OCI-LY3 (cell line): ENCODE measurements around the gene PIP5K1B.

ENCODE experiments used
- H2AFZ ChIP-seq: fragments of 200-600, 300-600 bp; shearing (Covaris generic); 2 replicates; pipeline ENCODE4 v1.6.0; 2014; ENCODE audit warnings: antibody characterized with exemption, low read depth, low read length
- H3K27ac ChIP-seq: fragments of 200-600, 300-600 bp; sonication (generic); 2 replicates; pipeline ENCODE4 v1.5.1; 2014; ENCODE audit warnings: mild to moderate bottlenecking, low read length, moderate library complexity, mixed read lengths
- H3K27me3 ChIP-seq: fragments of 200-600, 300-600 bp; sonication (generic); 2 replicates; pipeline ENCODE4 v1.6.1; 2014; ENCODE audit warnings: low read depth, low read length, mixed read lengths
- H3K36me3 ChIP-seq: fragments of 200-600, 300-600 bp; sonication (generic); replicated peaks from 2 replicates; pipeline ENCODE3; 2014; ENCODE audit warnings: low read depth, low read length, mixed read lengths
- H3K4me1 ChIP-seq: fragments of 300-600, 200-600 bp; sonication (generic); 2 replicates; pipeline ENCODE4 v1.6.1; 2014; ENCODE audit warnings: low read length, mixed read lengths
- H3K4me2 ChIP-seq: fragments of 200-600, 300-600 bp; sonication (generic); 2 replicates; pipeline ENCODE4 v1.6.1; 2014; ENCODE audit warnings: low read length, mixed read lengths
- H3K4me3 ChIP-seq: fragments of 300-600, 200-600 bp; sonication (generic); 2 replicates; pipeline ENCODE4 v1.5.1; 2014; ENCODE audit warnings: antibody characterized with exemption, mild to moderate bottlenecking, low read length, moderate library complexity
- H3K79me2 ChIP-seq: fragments of 300-600, 200-600 bp; shearing (Covaris generic); 2 replicates; pipeline ENCODE4 v1.6.1; 2014; ENCODE audit warnings: mild to moderate bottlenecking, low read length, mixed read lengths
- H3K9ac ChIP-seq: fragments of 300-600, 200-600 bp; shearing (Covaris generic); 2 replicates; pipeline ENCODE4 v1.6.0; 2014; ENCODE audit warnings: mild to moderate bottlenecking, low read length, moderate library complexity
- H3K9me3 ChIP-seq: fragments of 200-600, 300-600 bp; shearing (Covaris generic); 2 replicates; pipeline ENCODE4 v1.6.1; 2014; ENCODE audit warnings: low read length, mixed read lengths; ENCODE audit not compliant: insufficient read depth
- H4K20me1 ChIP-seq: fragments of 200-600, 300-600 bp; sonication (generic); 2 replicates; pipeline ENCODE4 v1.6.1; 2016; ENCODE audit warnings: low read length, mixed read lengths; ENCODE audit not compliant: insufficient read depth
- CTCF ChIP-seq: fragments of 200-600, 300-600 bp; sonication (generic); IDR thresholded peaks from 2 replicates; pipeline ENCODE4 v1.5.1; 2014; ENCODE audit warnings: antibody characterized with exemption, low read length, low read depth
- EZH2phosphoT487 ChIP-seq: fragments of 200-600 bp; shearing (Covaris generic); IDR thresholded peaks from 2 replicates; pipeline ENCODE4 v1.6.1; 2018; ENCODE audit warnings: antibody characterized with exemption, mixed run types, low read depth

Gene PIP5K1B

GRCh38 chr9:69036309-69036708 is 331.3 kb downstream of the PIP5K1B start:
- Histone ChIP-seq H3K4me1 (peaks cover 7% of the 10 kb centered on the region; the same call in 1 of the 2 replicates), H3K27ac (peak overlapping the region; percentile 32), H3K9ac (peak overlapping the region; percentile 62), H3K4me3 (peak overlapping the region; percentile 77), H4K20me1 (peaks cover 4% of the 10 kb centered on the region; the same call in 1 of the 2 replicates), H3K36me3 (no peaks in the 10 kb centered on the region), H2AFZ (peak overlapping the region; percentile 79), H3K4me2 (peak overlapping the region; percentile 81), H3K79me2 (peaks cover 52% of the 10 kb centered on the region), H3K27me3 (no peaks in the 10 kb centered on the region), H3K9me3 (no peaks in the 10 kb centered on the region)
- TF ChIP-seq CTCF (no peak), EZH2phosphoT487 (no peak)

- Histone ChIP-seq H3K36me3 (no peaks in the 10 kb centered on the region), H3K4me2 (peak overlapping the region; percentile 81), H3K9ac (peak overlapping the region; percentile 62), H3K27me3 (no peaks in the 10 kb centered on the region), H3K4me3 (peak overlapping the region; percentile 77), H3K4me1 (peaks cover 7% of the 10 kb centered on the region; the same call in 1 of the 2 replicates), H2AFZ (peak overlapping the region; percentile 79), H3K79me2 (peaks cover 57% of the 10 kb centered on the region), H3K9me3 (no peaks in the 10 kb centered on the region), H3K27ac (peak overlapping the region; percentile 32), H4K20me1 (peaks cover 4% of the 10 kb centered on the region; the same call in 1 of the 2 replicates)
- TF ChIP-seq EZH2phosphoT487 (no peak), CTCF (no peak)
Observed at GRCh38 chr9:69036799-69037198, 331.8 kb downstream of the PIP5K1B start.

GRCh38 chr9:69040646-69041045 is 335.6 kb downstream of the PIP5K1B start:
- peaks cover 7% of the 10 kb centered on the region for H4K20me1 ChIP-seq
- H3K9ac ChIP-seq = no peak overlapping the region
- H3K27ac ChIP-seq = no peak overlapping the region
- no peak overlapping the region for H3K4me3 ChIP-seq
- H3K36me3 ChIP-seq = no peaks in the 10 kb centered on the region
- H3K79me2 ChIP-seq = peaks cover 90% of the 10 kb centered on the region
- peaks cover 4% of the 10 kb centered on the region; the same call in 1 of the 2 replicates for H3K4me1 ChIP-seq
- H2AFZ ChIP-seq = no peak overlapping the region
- no peaks in the 10 kb centered on the region for H3K27me3 ChIP-seq
- no peak overlapping the region for H3K4me2 ChIP-seq
- TF ChIP-seq EZH2phosphoT487 (no peak), CTCF (no peak)
- H3K9me3 ChIP-seq = no peaks in the 10 kb centered on the region

GRCh38 chr9:69044240-69045219 is 339.5 kb downstream of the PIP5K1B start:
- Histone ChIP-seq H3K9ac (no peak overlapping the region), H3K4me1 (no peaks in the 10 kb centered on the region), H3K36me3 (peaks cover 6% of the 10 kb centered on the region), H3K4me3 (no peak overlapping the region), H3K27me3 (no peaks in the 10 kb centered on the region), H3K9me3 (no peaks in the 10 kb centered on the region), H2AFZ (no peak overlapping the region), H3K4me2 (no peak overlapping the region), H4K20me1 (peaks cover 7% of the 10 kb centered on the region), H3K79me2 (peaks cover 57% of the 10 kb centered on the region), H3K27ac (no peak overlapping the region)
- TF ChIP-seq CTCF (no peak), EZH2phosphoT487 (no peak)
